ENCODE measurements around the gene IGSF21.
"Not testable (repeated sequence)": the region's sequence is repeated elsewhere in the genome, so short reads cannot be mapped to it uniquely, and the experiment has no call there.

The IGSF21 gene

DNA sequence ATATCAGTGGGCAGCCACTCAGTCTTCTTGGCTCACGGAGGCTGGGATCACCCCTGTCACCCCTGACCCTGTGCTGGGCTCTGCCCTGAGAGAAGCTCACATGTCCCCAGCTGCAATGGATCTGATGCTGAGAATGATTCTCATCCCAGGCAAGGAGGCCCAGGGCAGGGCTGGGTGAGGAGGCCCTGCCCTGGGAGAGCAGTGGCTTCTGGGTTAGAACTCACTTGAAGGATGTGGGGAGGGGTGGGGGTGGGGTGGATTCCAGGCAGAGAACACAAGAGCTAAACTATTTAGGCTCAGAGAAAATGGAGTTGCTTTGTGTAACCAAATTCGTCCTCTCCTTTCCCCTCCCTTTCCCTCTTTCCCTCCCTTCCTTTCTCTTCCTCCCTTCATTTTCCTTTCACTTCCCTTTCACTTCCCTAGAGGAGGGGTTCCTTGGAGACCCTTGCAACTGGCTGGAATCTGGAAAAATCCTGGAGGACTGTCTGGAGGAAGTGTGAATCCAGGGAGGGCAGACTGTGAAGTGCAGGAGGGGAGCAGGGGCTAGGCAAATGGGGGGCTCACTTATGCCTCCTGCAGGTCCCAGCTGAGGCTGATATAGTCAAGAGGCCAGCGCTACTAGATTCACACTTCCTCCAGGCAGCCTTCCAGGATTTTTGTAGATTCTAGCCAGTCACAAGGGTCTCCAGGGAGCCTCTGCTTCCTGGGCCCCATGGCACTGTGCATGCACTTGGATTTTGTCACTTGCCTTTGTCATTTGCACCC, 47.0 kb downstream of the IGSF21 start:
- no peaks in the 10 kb centered on the region for H3K9me3 ChIP-seq
- no peak overlapping the region for H3K27ac ChIP-seq
- no peak overlapping the region for H3K9ac ChIP-seq
- no peaks in the 10 kb centered on the region for H3K36me3 ChIP-seq
- no peaks in the 10 kb centered on the region for H4K20me1 ChIP-seq
- H3K4me2 ChIP-seq, result no peak overlapping the region
- H3K4me3 ChIP-seq, result no peak overlapping the region
- H3K4me1 ChIP-seq, result no peaks in the 10 kb centered on the region
- H3K27me3 ChIP-seq, result no peaks in the 10 kb centered on the region
- TF ChIP-seq Cebpa-rat (IDR thresholded peaks at IDR 0.05), result no peak

DNA sequence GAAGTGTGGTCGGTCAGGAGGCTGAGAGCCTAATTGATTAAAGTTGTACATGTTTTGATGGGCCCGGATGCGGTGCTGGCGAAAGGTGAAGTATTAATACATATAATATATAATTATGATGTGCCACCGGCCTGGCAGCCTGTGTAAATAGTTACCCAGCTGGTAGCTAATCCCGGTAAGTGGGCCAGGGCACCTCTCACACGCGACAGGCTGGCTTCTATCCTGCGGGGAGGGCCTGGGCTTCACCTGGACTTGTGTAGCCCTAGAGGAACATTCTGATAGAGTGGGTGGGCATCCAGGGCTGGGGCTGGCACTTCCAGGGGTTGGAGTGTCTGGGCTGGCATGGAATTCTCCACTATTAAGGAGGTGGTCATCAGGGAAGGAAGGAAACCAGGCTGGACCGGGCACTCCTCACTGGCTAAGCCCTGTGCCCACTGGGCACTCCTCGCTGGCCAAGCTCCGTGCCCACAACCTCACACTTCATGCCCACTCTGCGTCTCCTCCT, 48.3 kb downstream of the IGSF21 start:
- Histone ChIP-seq H3K4me3 (no peak overlapping the region), H3K36me3 (no peaks in the 10 kb centered on the region), H3K9ac (no peak overlapping the region), H3K9me3 (no peaks in the 10 kb centered on the region), H3K27me3 (no peaks in the 10 kb centered on the region), H4K20me1 (no peaks in the 10 kb centered on the region), H3K4me2 (no peak overlapping the region), H3K27ac (no peak overlapping the region), H3K4me1 (no peaks in the 10 kb centered on the region)
- TF ChIP-seq Cebpa-rat (IDR thresholded peaks at IDR 0.05), result no peak

DNA sequence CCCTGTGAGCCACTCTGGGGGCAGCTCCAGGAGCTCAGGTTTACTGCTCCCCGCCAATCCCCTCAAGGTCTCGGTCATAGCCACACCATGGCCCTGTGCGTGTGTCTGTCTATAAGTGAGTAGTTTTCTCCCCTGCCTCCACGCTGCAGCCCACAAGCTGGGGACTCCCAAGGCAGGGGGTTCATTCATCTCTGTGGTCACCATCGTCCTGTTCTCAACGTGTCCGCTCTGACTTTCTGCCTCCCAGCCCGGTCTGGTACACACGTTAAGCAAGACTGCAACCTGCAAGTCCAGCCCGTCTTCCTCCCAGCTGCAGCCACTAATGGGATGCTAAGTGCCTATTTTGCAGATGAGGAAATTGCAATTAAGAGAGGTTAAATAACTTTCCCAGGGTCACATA, 49.8 kb downstream of the IGSF21 start:
- H3K27ac ChIP-seq, result no peak overlapping the region
- H3K27me3 ChIP-seq, result no peaks in the 10 kb centered on the region
- no peak for TF ChIP-seq Cebpa-rat (IDR thresholded peaks at IDR 0.05)
- H3K9me3 ChIP-seq, result no peaks in the 10 kb centered on the region
- H3K36me3 ChIP-seq, result no peaks in the 10 kb centered on the region
- H4K20me1 ChIP-seq, result no peaks in the 10 kb centered on the region
- no peak overlapping the region for H3K4me3 ChIP-seq
- H3K4me2 ChIP-seq, result no peak overlapping the region
- no peaks in the 10 kb centered on the region for H3K4me1 ChIP-seq
- H3K9ac ChIP-seq, result no peak overlapping the region

DNA sequence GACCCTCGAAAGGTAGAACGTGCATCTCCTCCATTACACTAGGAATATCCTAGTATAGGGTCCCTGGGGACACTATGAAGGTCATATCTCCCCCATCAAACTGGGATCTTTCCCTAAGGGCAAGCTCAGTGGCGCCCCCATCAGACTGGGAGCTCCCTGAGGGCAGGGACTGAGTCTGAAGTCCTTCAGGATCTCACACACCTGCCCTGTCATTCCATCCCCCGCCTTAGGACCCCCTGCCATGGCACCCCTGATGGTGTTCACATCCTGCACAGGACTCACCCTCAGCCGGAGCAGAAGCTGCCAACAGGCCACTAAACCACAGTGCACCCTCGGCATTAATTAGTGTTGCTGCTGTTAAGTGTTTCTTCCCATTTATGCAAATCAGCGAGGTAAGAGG, 50.4 kb downstream of the IGSF21 start:
- no peak overlapping the region for H3K9ac ChIP-seq
- no peak overlapping the region for H3K27ac ChIP-seq
- no peak overlapping the region for H3K4me3 ChIP-seq
- no peaks in the 10 kb centered on the region for H3K4me1 ChIP-seq
- no peak overlapping the region for H3K4me2 ChIP-seq
- no peaks in the 10 kb centered on the region for H3K36me3 ChIP-seq
- H4K20me1 ChIP-seq, result no peaks in the 10 kb centered on the region
- no peaks in the 10 kb centered on the region for H3K27me3 ChIP-seq
- H3K9me3 ChIP-seq, result no peaks in the 10 kb centered on the region
- no peak for TF ChIP-seq Cebpa-rat (IDR thresholded peaks at IDR 0.05)

DNA sequence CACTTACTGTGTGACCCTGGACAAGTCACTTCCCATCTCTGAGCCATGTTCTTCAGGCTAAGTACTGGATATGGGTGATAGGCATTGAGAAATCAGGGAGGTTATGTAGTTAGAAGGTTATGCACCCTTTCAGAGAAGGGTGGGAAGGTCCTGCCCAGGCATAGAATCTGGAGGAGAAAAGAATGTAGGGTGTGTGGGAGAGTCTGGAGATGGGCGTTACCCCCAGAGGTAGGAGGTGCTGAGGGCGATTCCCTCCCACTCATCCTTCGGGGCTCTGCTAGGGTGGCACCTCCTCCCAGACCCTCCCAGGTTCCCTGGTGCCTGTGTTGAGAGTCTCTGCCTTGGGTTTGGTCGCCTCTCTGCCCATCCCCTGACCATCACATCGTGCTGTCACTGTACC, 51.1 kb downstream of the IGSF21 start:
- Histone ChIP-seq H3K27me3 (no peaks in the 10 kb centered on the region), H3K9ac (no peak overlapping the region), H3K4me2 (no peak overlapping the region), H3K4me3 (no peak overlapping the region), H3K36me3 (no peaks in the 10 kb centered on the region), H3K9me3 (no peaks in the 10 kb centered on the region), H3K27ac (no peak overlapping the region), H4K20me1 (no peaks in the 10 kb centered on the region), H3K4me1 (no peaks in the 10 kb centered on the region)
- no peak for TF ChIP-seq Cebpa-rat (IDR thresholded peaks at IDR 0.05)

- no peaks in the 10 kb centered on the region for H3K27me3 ChIP-seq
Measured at GRCh38 chr1:18160290-18160942, 52.8 kb downstream of the IGSF21 start.

GRCh38 chr1:18161690-18162089, 54.1 kb downstream of the IGSF21 start:
- Histone ChIP-seq H3K27me3 (no peaks in the 10 kb centered on the region), H3K9ac (no peak overlapping the region), H3K4me2 (no peak overlapping the region)

More at GRCh38 chr1:18160290-18160942, 52.8 kb downstream of the IGSF21 start:
- Histone ChIP-seq H4K20me1 (no peaks in the 10 kb centered on the region), H3K27ac (no peak overlapping the region), H3K4me2 (no peak overlapping the region), H3K36me3 (no peaks in the 10 kb centered on the region), H3K9me3 (no peaks in the 10 kb centered on the region), H3K4me1 (no peaks in the 10 kb centered on the region), H3K9ac (no peak overlapping the region), H3K4me3 (no peak overlapping the region)
- TF ChIP-seq Cebpa-rat (IDR thresholded peaks at IDR 0.05), result no peak

GRCh38 chr1:18165640-18166039, 58.0 kb downstream of the IGSF21 start:
- H3K27ac ChIP-seq, H4K20me1 ChIP-seq, H3K4me3 ChIP-seq, H3K4me1 ChIP-seq, H3K27me3 ChIP-seq, H3K4me2 ChIP-seq, H3K36me3 ChIP-seq, H3K9ac ChIP-seq, H3K9me3 ChIP-seq: not testable (repeated sequence)

More at GRCh38 chr1:18161690-18162089, 54.1 kb downstream of the IGSF21 start:
- H3K27ac ChIP-seq, result no peak overlapping the region
- no peak overlapping the region for H3K4me3 ChIP-seq
- H4K20me1 ChIP-seq, result no peaks in the 10 kb centered on the region
- no peak for TF ChIP-seq Cebpa-rat (IDR thresholded peaks at IDR 0.05)
- H3K9me3 ChIP-seq, result no peaks in the 10 kb centered on the region
- H3K4me1 ChIP-seq, result no peaks in the 10 kb centered on the region
- no peaks in the 10 kb centered on the region for H3K36me3 ChIP-seq

DNA sequence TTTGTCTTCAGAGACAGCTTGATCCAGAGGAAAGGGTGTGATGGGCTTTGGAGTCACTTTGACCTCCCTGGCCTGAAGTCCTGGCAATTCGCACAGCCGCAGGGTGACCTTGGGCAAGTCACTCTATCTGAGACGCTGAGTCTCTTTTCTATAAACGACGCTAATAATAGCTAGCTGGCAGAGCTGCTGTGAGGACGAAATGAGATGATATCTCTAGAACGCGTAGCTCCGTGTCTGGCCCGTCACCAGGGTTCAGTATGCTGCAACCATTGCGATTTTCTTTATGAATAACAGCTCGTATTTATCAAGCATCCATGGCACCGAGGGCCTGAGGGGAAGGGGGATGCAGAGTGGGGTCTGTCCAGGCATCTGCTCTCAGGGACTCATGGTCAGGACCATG, 58.7 kb downstream of the IGSF21 start:
- Histone ChIP-seq H3K4me1 (no peaks in the 10 kb centered on the region), H4K20me1 (no peaks in the 10 kb centered on the region), H3K27ac (no peak overlapping the region), H3K9ac (no peak overlapping the region), H3K36me3 (no peaks in the 10 kb centered on the region), H3K9me3 (no peaks in the 10 kb centered on the region), H3K4me3 (no peak overlapping the region), H3K4me2 (no peak overlapping the region), H3K27me3 (no peaks in the 10 kb centered on the region)
- no peak for TF ChIP-seq Cebpa-rat (IDR thresholded peaks at IDR 0.05)

GRCh38 chr1:18166929-18167328, 59.3 kb downstream of the IGSF21 start:
- H3K27me3 ChIP-seq, result no peaks in the 10 kb centered on the region
- no peak for TF ChIP-seq Cebpa-rat (IDR thresholded peaks at IDR 0.05)
- no peaks in the 10 kb centered on the region for H4K20me1 ChIP-seq
- H3K4me3 ChIP-seq, result no peak overlapping the region
- H3K36me3 ChIP-seq, result no peaks in the 10 kb centered on the region
- H3K27ac ChIP-seq, result no peak overlapping the region
- no peaks in the 10 kb centered on the region for H3K9me3 ChIP-seq
- H3K4me2 ChIP-seq, result no peak overlapping the region
- no peak overlapping the region for H3K9ac ChIP-seq
- no peaks in the 10 kb centered on the region for H3K4me1 ChIP-seq
